Brain pericyte (primary cell): ENCODE results near the gene PRDX6.
"Not testable (repeated sequence)": the region's sequence is repeated elsewhere in the genome, so short reads cannot be mapped to it uniquely, and the experiment has no call there.

Experiments used
- DNase-seq: peaks from one replicate; pipeline ENCODE4 v3.0.0-alpha.2; 2012; ENCODE audit warnings: low read depth, low spot score

The PRDX6 gene

DNA sequence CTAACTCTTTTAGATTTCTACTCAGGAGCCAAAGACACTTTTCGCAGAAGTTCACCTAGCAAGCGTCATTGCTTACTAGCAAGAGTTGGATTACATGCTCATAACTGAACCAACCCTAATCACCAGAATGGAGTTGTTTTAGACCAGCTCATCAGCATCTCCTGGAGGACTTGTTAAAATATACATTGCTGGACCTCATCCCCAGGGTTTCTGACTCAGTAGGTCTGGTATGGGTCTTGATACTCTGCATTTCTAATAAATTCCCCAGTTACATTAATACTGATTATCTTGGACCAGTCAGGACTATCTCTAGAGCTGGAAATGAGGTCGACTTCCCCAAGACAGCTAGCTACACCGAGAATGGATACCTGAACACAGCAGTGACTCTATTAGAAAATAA, 9.7 kb upstream of the PRDX6 start:
- DNase-seq: no peak

GRCh38 chr1:173469656-173470055, 7.5 kb upstream of the PRDX6 start:
- DNase-seq: no peak

- no peak for DNase-seq
Observed at GRCh38 chr1:173470608-173471007, 6.5 kb upstream of the PRDX6 start.

DNA sequence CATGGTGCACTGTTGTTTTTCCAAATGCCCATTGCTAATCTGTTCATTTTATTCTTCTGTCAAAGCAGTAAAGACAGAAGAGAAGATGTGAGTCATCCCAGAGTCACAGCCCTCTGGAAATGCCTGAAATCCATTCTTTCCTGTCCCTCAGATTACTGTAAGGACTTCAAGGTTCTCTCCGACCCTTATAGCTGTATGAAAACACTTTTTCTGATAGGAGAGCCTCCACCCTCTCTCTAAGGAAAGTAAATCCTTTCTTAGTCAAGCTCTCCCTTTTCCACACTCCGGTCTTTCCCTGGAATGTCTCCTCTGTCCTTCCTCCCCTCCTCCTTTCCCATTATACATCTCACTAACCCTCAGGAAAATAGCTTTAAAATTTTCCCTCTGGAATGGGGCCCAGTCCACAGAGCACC, 3.5 kb upstream of the PRDX6 start:
- no peak for DNase-seq

- DNase-seq: no peak
Observed at GRCh38 chr1:173474097-173474779, 2.9 kb upstream of the PRDX6 start.

- not testable (repeated sequence) for DNase-seq
Observed at GRCh38 chr1:173474780-173475421, 2.2 kb upstream of the PRDX6 start.

DNA sequence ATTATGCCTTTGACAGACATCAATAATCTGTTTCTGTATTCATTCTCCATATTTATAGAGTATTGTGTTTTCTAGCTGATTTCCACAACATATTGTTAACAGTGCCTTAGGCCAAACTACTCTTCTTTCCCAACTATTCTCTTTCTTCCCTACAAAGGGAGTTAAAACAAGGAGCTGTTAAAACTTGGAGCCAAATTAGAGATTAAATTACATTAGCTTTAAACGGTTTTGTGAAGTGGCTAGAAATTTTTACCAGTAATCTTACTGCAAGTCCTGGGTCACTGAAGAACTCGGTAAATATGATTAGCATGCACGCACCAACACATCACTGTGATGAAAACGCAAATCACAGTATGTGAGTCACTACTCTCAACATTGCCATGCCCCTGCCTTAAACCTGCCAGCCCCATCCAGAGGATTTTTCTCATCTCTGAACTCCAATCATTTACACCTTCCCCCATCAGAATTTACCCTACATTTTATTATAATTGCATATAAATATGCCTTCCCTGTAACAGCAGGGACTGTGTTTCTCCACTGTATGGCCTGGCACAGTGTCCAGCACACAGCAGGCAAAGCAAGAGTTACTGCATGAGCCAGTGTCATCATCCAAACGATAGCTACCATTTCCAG, 1.5 kb upstream of the PRDX6 start:
- no peak for DNase-seq

- DNase-seq: no peak
Observed at GRCh38 chr1:173476197-173476664, 904 bp upstream of the PRDX6 start.

DNA sequence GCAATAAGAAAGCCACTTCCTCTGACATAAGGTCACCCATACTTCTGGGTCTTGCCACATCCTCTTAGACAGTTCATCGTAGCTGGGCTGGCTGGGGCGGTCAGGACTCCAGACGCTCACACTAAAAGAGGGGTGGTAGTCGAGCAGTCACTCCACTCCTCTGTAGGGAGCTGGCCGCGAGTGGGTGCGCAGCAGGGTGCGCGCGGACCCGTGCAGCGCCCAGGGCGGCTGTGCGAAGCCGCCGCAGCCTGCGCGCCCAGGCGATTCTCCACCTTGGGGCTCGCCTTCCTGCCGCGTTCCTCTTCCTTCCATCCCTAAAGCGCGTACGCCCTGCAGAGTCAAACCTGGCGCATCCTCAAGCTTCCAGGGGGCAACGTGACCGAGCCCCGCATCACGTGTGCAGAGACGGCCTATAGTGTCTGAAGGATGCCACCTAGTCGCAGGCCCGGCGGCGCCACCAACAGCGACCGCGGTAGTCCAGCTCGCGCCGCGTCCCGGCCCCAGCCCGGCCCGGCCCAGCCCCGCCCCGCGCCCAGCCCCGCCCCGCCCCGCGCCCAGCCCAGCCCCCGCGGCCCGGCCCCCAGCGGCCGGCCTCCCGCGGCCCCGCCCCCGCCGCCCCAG, 360 bp upstream of the PRDX6 start:
- DNase-seq: peak; percentile 48

- DNase-seq: no peak
Observed at GRCh38 chr1:173478094-173478674, 1.0 kb downstream of the PRDX6 start.

DNA sequence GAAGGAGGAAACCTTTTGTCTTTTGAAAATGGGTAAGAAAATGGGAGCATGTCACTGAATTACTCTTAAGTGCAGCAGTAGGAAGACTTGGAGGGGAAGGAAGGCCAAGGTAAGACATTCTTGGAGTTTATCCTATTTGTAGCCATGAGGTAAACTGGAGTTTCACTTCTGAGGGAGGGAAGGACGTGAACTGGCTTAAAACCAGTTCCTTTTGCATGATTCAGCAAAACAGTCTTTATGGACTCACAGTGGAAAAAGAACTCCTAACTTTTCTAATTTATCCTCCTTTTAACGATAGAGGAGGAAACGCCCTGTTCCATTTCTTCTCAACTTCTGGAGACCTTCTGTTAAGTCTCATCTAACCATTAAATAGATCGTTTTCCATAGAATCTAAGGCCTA, 2.5 kb downstream of the PRDX6 start:
- no peak for DNase-seq

DNA sequence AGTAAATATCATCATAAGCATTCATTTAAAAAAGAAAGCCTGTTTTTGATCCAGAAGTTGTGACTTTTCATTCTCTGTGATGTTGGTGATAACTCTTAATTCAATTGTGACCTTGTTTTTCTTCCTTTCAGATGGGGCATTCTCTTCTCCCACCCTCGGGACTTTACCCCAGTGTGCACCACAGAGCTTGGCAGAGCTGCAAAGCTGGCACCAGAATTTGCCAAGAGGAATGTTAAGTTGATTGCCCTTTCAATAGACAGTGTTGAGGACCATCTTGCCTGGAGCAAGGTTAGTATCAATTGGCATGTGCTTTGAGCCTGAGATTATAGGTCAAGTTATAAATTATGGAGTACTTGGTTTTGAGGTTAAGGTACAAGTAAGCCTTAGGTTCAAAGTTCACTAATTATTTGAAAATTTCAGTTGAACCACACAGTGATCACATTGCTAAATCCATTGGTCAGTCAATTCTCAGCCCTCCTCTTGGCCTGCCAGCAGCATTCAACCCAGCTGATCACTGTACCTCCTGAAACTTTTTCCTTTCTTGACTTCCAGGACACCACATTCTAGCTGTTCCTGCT, 4.1 kb downstream of the PRDX6 start:
- DNase-seq: no peak

DNA sequence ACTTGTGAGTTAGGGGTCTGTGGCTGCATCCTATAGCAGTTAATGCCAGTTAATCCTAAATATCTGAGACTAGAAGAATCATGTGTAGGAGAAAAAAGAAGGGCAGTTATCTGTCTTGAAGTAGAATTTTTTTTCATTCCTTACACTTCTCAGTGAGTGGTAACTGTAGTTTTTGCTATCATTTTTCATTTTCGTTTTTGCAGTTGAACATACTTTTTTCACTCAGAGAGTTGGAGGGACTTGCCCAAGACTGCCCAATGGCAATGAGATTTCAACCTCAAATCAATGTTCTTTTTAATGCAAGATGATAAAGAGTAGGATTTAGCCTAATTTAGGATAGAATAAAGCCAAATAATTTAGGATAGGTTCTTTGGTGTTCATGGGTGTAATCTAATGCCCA, 5.5 kb downstream of the PRDX6 start:
- no peak for DNase-seq

DNA sequence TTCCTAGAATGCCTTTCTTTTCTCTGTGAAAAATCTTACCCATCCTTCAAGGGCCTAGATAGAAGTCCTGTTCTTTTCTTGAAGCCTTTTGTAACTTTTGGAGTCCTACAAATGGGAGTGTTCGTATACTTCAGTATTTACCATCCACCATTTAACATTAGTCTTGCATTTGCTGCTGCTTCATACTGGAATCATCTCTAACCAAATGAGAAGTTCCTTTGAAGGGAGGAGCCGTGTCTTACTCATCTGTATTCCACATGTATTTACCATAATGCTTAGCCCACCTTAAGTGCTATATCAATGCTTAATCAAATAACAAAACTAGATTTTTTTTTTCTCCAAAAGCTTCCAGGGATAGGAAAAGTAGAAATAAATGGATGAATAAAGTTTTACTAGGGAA, 7.1 kb downstream of the PRDX6 start:
- no peak for DNase-seq

DNA sequence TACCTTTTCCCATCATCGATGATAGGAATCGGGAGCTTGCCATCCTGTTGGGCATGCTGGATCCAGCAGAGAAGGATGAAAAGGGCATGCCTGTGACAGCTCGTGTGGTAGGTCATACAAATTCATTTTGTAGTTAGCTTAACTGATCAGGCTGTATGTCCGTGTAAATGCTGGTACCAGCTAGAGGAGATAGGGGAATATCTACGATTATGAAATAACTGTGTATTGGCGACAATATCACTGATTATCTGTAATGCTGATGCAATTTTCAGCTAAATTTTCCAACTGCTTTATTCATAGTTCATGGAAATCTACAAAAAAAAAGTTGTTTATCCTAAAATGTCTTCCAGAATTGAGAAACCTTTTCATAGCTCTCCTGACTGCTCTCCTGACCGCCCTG, 8.3 kb downstream of the PRDX6 start:
- DNase-seq: no peak

- DNase-seq: no peak
Observed at GRCh38 chr1:173488001-173488400, 10.9 kb downstream of the PRDX6 start.

GRCh38 chr1:173489149-173489600, 12.0 kb downstream of the PRDX6 start:
- DNase-seq: no peak

DNA sequence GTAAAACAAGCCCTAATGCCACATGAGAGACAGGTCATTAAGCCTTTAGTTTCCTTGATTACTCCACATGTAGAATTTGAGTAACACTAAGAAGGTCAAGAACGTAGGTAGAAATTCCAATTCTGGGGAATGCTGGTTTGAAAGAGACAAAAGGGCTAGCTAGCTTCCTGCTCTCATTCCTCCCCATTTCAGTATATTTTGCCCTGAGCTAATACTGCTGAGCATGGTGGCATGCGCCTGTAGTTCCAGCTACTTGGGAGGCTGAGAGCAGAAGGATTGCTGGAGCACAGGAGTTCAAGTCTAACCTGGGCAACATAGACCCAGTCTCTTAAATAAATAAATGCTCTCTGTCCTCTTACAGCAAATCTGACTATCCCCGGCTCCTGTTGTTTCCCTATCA, 12.8 kb downstream of the PRDX6 start:
- DNase-seq: no peak

- DNase-seq: no peak
Observed at GRCh38 chr1:173491508-173491907, 14.4 kb downstream of the PRDX6 start.

- not testable (repeated sequence) for DNase-seq
Observed at GRCh38 chr1:173493125-173493524, 16.0 kb downstream of the PRDX6 start.

- no peak for DNase-seq
Observed at GRCh38 chr1:173495609-173496267, 18.6 kb downstream of the PRDX6 start.
